Astrocyte of the cerebellum (primary cell): ENCODE results near the gene PPP1R12C.

ENCODE experiments used
- DNase-seq: peaks from one replicate; pipeline ENCODE4 v3.0.0-alpha.2; 2011; ENCODE audit warnings: low read depth
- H3K4me3 ChIP-seq: 2 replicates; pipeline ENCODE4 v1.5.1; 2011; ENCODE audit warnings: mild to moderate bottlenecking, low read depth, low read length, moderate library complexity
- CTCF ChIP-seq: IDR thresholded peaks from 2 replicates; pipeline ENCODE4 v1.5.1; 2012; ENCODE audit warnings: low read length, low read depth, moderate library complexity, mild to moderate bottlenecking; ENCODE audit errors: missing control alignments
- in situ Hi-C: cut with HindIII; loops from 2 replicates; pipeline ENCODE4 v1.10.0; 2017; ENCODE audit warnings: low sequenced_read_pairs

The PPP1R12C gene

GRCh38 chr19:55080968-55081769 lies 36.3 kb downstream of the PPP1R12C start:
- no peak for DNase-seq
- in situ Hi-C loops, result loop anchor here (10.0 kb wide), 1 partner anchor 626 kb away; no protein-coding TSS in a partner anchor
- peak overlapping the region; percentile 42 for H3K4me3 ChIP-seq
- no peak for TF ChIP-seq CTCF

- no peak for TF ChIP-seq CTCF
- in situ Hi-C loops, result loop anchor here (10.0 kb wide), 1 partner anchor 626 kb away; no protein-coding TSS in a partner anchor
- DNase-seq, result no peak
- peak overlapping the region; percentile 42 for H3K4me3 ChIP-seq
Measured at GRCh38 chr19:55080121-55080967, 37.1 kb downstream of the PPP1R12C start.

- TF ChIP-seq CTCF, result no peak
- in situ Hi-C loops, result loop anchor here (10.0 kb wide), 1 partner anchor 625 kb away; no protein-coding TSS in a partner anchor
- no peak overlapping the region for H3K4me3 ChIP-seq
- DNase-seq, result no peak
Measured at GRCh38 chr19:55079400-55080038, 37.9 kb downstream of the PPP1R12C start.

- TF ChIP-seq CTCF, result no peak
- H3K4me3 ChIP-seq, result no peak overlapping the region
- in situ Hi-C loops, result no loop called here
- DNase-seq, result no peak
Measured at GRCh38 chr19:55078996-55079395, 38.4 kb downstream of the PPP1R12C start.

- no peak for TF ChIP-seq CTCF
- no peak overlapping the region for H3K4me3 ChIP-seq
- in situ Hi-C loops, result no loop called here
- no peak for DNase-seq
Measured at GRCh38 chr19:55077106-55077505, 40.3 kb downstream of the PPP1R12C start.

GRCh38 chr19:55076321-55076720 lies 41.1 kb downstream of the PPP1R12C start:
- no peak overlapping the region for H3K4me3 ChIP-seq
- no peak for TF ChIP-seq CTCF
- in situ Hi-C loops, result no loop called here
- DNase-seq, result no peak
